SIG-M5 treated with dmso at 0.1 percent for 504 hours (cell line): ENCODE measurements around the gene HOXC6.

Experiments
- DNase-seq: peaks from one replicate; lab custom pipeline; 2025; ENCODE audit not compliant: unreplicated experiment; lab: John Stamatoyannopoulos, UW

HOXC6 gene

GRCh38 chr12:53989227-53990113 is 38.8 kb upstream of the HOXC6 start:
- peak; percentile 85 for DNase-seq

GRCh38 chr12:53990311-53991076 is 37.7 kb upstream of the HOXC6 start:
- no peak for DNase-seq

- DNase-seq: no peak
Measured at GRCh38 chr12:53991077-53991460, 37.2 kb upstream of the HOXC6 start.

- no peak for DNase-seq
Measured at GRCh38 chr12:53992377-53992889, 35.8 kb upstream of the HOXC6 start.

- no peak for DNase-seq
Measured at GRCh38 chr12:53993162-53994008, 34.9 kb upstream of the HOXC6 start.

- DNase-seq: no peak
Measured at GRCh38 chr12:53994009-53994263, 34.3 kb upstream of the HOXC6 start.

GRCh38 chr12:53994264-53995001 is 33.8 kb upstream of the HOXC6 start:
- DNase-seq: no peak

- no peak for DNase-seq
Measured at GRCh38 chr12:53995002-53995377, 33.2 kb upstream of the HOXC6 start.

- DNase-seq: peak; percentile 47
Measured at GRCh38 chr12:53995378-53996239, 32.6 kb upstream of the HOXC6 start.

- DNase-seq: no peak
Measured at GRCh38 chr12:53996240-53997203, 31.7 kb upstream of the HOXC6 start.

- DNase-seq: no peak
Measured at GRCh38 chr12:53997204-53998109, 30.8 kb upstream of the HOXC6 start.

- no peak for DNase-seq
Measured at GRCh38 chr12:53998110-53998899, 29.9 kb upstream of the HOXC6 start.

- DNase-seq: no peak
Measured at GRCh38 chr12:53998900-53999236, 29.4 kb upstream of the HOXC6 start.

- peak; percentile 48 for DNase-seq
Measured at GRCh38 chr12:53999559-54000115, 28.6 kb upstream of the HOXC6 start.

GRCh38 chr12:54000116-54001114 is 27.8 kb upstream of the HOXC6 start, which contains the start of gene HOXC9:
Gene HOXC9, plus strand, starts transcription at chr12:54000161. Its CDS starts 28 bp downstream, at chr12:54000189.
- DNase-seq: no peak
